C4-2B (cell line): Measurements from ENCODE around the gene RFTN1.

Experiments
- H3K27ac ChIP-seq: fragments of 450-650 bp; 2 replicates; pipeline ENCODE4 v1.5.1; 2017
- CTCF ChIP-seq: fragments of 450-650 bp; conservative IDR thresholded peaks from 2 replicates; pipeline ENCODE4 v1.5.1; 2017; ENCODE audit warnings: mild to moderate bottlenecking
- ZFX ChIP-seq: fragments of 450-650 bp; IDR thresholded peaks from 2 replicates; pipeline ENCODE4 v1.6.1; 2017

The RFTN1 gene

DNA sequence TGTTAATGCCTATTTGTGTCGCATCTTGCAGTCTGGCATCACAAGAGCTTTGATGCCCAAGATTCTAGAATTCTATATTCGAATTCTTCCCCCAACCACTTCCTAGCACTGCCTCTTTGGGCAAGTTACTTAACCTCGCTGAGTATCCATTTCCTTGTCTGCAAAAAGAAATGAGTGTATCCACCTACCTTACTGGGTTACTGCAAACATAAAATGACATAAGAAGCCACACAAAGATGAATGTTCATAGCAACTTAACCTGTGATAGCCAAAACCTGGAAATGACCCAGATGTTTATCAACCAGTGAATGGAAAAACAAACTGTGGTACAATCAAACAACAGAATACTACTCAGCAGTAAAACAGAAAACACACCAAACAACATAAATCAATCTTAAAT, 24.9 kb downstream of the RFTN1 start:
- no peak for TF ChIP-seq CTCF
- TF ChIP-seq ZFX, result no peak
- H3K27ac ChIP-seq, result no peak overlapping the region

- H3K27ac ChIP-seq, result no peak overlapping the region
- TF ChIP-seq ZFX (no peak), CTCF (no peak)
These were observed 25.9 kb downstream of the RFTN1 start for GRCh38 chr3:16487511-16488175.

DNA sequence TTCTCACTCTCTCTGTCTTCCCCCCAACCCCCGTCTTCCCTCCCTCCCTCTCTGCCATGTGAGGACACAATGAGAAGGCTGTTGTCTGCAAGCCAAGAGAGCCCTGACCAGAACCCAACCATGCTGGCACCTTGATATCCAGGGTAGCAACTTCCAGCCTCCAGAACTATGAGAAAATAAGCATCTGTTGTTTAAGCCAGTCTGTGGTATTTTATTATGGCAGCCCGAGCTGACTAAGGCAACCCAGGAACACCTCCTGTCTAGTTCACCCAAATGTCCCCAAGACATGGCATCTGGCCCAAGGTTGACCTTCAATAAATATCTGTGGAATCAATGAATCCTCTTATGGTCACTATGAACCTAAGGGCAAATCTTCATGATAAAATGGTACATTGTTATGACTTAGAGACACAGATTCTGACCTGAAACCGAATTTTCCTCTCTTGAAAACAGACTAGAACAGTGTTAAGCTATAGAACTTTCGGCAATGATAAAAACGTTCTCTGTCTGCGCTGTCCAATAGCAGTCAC, 26.5 kb downstream of the RFTN1 start:
- TF ChIP-seq ZFX, result no peak
- TF ChIP-seq CTCF, result no peak
- no peak overlapping the region for H3K27ac ChIP-seq

DNA sequence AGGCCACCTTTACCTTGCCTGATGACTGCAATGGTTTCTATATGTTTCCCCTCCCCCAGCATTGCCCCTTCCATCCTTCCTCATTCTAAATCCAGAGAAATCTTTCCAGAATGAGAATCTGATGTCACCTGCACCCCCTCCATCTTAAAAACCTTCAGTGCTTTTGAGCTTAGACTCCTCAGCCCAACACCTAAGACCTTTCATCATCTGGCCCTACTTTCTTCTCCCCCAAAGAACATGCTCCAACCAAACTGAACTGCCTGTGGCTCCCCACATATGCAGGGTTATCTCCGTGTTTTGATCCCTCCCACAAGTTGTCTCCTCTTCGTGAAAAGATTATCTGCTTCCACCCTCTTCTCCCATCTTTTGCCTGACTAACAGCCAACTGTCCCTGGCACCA, 27.3 kb downstream of the RFTN1 start:
- TF ChIP-seq CTCF (no peak), ZFX (no peak)
- H3K27ac ChIP-seq, result no peak overlapping the region

GRCh38 chr3:16485395-16485992, 28.0 kb downstream of the RFTN1 start:
- TF ChIP-seq ZFX, result no peak
- TF ChIP-seq CTCF, result no peak
- H3K27ac ChIP-seq, result no peak overlapping the region

DNA sequence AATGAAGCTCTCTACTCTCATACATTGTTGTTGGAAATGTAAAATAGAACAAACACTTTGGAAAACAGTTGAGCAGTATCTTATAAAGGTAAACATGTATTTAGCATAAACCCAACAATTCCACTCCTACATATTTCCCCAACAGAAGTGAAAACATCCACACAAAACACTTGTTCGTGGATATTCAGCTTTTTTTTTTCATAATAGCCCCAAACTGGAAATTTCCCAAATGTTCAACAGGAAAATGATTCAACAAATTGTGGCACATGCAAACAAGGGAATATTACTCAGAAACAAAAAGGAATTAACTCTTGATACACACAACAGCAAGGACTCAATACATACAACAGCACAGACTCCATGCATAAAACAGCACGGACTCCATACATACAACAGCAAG, 28.5 kb downstream of the RFTN1 start:
- H3K27ac ChIP-seq, result no peak overlapping the region
- TF ChIP-seq ZFX (no peak), CTCF (no peak)

- TF ChIP-seq ZFX (no peak), CTCF (no peak)
- H3K27ac ChIP-seq, result no peak overlapping the region
These were observed 29.3 kb downstream of the RFTN1 start for GRCh38 chr3:16484216-16484615.
